ENCODE data around the gene SPNS3. TPM values are rescaled to one million over a fixed set of nuclear protein-coding genes. Genes with fewer than 3 reads are reported as not detected.

The SPNS3 gene
- total and polyA plus RNA-seq, 8 donors = 0.37 to 0.92 (median 0.54) TPM; not detected in 4

DNA sequence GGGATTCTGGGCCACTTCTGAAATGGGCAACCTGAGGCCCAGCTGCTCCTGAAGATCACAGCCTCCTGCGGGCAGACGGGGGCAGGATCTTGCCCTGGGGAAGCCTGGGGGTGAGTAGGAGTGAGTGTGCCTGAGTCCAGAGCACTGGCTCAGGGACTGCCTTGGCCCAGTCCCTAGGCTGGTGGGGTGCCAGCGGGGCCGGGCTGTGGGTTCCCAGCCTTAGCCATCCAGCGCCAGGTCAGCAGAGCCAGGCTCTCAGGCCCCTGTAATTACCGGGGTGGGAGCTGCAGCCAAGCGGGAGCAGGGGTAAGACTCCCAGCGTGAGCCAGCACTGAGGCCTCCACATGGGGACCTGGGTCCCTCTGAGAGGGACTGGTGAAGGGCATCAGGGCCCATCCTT, 73.2 kb downstream of the SPNS3 start:
- TF ChIP-seq, protein P1, sequence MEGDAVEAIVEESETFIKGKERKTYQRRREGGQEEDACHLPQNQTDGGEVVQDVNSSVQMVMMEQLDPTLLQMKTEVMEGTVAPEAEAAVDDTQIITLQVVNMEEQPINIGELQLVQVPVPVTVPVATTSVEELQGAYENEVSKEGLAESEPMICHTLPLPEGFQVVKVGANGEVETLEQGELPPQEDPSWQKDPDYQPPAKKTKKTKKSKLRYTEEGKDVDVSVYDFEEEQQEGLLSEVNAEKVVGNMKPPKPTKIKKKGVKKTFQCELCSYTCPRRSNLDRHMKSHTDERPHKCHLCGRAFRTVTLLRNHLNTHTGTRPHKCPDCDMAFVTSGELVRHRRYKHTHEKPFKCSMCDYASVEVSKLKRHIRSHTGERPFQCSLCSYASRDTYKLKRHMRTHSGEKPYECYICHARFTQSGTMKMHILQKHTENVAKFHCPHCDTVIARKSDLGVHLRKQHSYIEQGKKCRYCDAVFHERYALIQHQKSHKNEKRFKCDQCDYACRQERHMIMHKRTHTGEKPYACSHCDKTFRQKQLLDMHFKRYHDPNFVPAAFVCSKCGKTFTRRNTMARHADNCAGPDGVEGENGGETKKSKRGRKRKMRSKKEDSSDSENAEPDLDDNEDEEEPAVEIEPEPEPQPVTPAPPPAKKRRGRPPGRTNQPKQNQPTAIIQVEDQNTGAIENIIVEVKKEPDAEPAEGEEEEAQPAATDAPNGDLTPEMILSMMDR (IDR thresholded peaks at IDR 0.05) = no peak
- no peak for TF ChIP-seq EP300 (IDR thresholded peaks at IDR 0.05)
- TF ChIP-seq POLR2AphosphoS5 (IDR thresholded peaks at IDR 0.05) = no peak
- TF ChIP-seq POLR2A (IDR thresholded peaks at IDR 0.05) = no peak
- Histone ChIP-seq H3K27ac (peak overlapping the region in 4 of 5 donors; percentile 4 to 90 (median 51)), H3K36me3 (peaks cover 0 to 5% (median 0%) of the 10 kb centered on the region in 4 donors), H3K4me1 (peaks cover 46 to 88% (median 66%) of the 10 kb centered on the region in 4 donors), H3K4me3 (no peak overlapping the region), H3K9me3 (no peaks in the 10 kb centered on the region), H3K27me3 (peaks cover 0 to 27% (median 0%) of the 10 kb centered on the region in 3 donors)
- DNase-seq = no peak
- WGBS, 5 donors = 20 to 79% (median 75%) methylated on average over 1 to 8 of the region's 8 CpGs
- intact Hi-C loops (cut with DNase I; ENCODE audit: low total_unique reads) = no loop called here

DNA sequence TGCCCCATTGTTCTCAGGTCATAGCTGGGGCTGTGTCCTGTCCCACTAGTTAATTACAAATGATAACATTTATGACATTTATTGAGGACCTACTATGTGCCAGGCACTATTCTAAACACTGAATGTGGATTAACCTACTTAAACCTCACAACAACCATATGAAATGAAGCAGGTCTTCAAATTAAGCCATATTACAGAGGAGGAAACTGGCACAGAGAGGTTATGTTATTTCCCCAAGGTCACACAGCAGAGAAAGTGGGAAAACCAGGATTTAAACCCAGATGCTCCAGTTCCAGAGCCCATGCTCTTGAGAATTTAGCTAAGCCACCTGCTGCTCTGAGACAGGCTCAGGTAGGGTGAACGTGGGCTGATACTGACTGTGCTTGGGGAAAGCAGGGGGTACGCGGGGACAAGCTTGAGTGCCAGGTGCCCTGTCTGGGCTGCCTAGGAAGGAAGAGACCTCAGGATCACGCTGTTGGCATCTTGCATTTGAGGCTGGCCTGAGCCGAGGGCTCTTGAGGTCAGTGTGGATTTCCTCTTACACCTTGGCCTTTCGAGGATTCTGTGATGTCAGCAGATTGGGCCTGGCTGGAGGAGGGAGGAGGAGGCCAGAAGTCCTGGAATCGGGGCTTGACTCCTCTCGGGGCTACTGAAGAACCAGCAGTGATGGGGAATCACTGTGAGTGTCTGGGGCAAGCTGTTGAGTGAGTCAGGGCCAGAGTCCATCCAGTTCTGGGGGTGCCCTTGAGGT, 73.8 kb downstream of the SPNS3 start:
- Histone ChIP-seq H3K4me1 (peaks cover 51 to 94% (median 71%) of the 10 kb centered on the region in 4 donors), H3K36me3 (peaks cover 0 to 5% (median 0%) of the 10 kb centered on the region in 4 donors), H3K27me3 (peaks cover 0 to 21% (median 0%) of the 10 kb centered on the region in 3 donors), H3K4me3 (no peak overlapping the region), H3K9me3 (no peaks in the 10 kb centered on the region), H3K27ac (peak overlapping the region in 4 of 5 donors; percentile 62 to 90 (median 68))
- intact Hi-C loops (cut with DNase I; ENCODE audit: low total_unique reads) = no loop called here
- TF ChIP-seq EP300 (IDR thresholded peaks at IDR 0.05) = no peak
- TF ChIP-seq POLR2A (IDR thresholded peaks at IDR 0.05) = no peak
- TF ChIP-seq, protein P1 (IDR thresholded peaks at IDR 0.05) = no peak
- TF ChIP-seq POLR2AphosphoS5 (IDR thresholded peaks at IDR 0.05) = no peak
- DNase-seq = no peak
- 60 to 83% (median 79%) methylated on average over 8 of the region's 8 CpGs for WGBS, 5 donors

DNA sequence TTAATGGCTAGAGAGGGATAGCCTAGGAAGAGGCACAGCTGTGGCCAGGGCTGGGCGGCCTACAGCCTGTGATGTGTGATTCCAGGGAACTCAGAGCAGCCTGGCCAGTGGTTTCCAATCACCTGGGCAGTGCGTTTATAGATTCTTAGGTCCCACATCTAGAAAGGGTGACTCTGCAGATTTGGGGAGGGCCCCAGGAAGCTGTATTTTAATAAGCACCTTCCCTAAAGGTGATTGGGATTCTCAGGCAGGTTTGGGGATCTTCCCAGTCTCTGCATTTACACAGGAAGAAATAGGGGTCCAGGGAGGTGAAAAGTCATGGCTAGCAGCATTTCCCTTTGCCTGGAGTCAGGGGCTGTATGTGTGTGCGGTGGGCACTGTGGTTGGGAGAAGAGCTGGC, 74.5 kb downstream of the SPNS3 start:
- Histone ChIP-seq H3K27ac (peak overlapping the region in 4 of 5 donors; percentile 62 to 90 (median 68)), H3K27me3 (peaks cover 0 to 14% (median 0%) of the 10 kb centered on the region in 3 donors), H3K4me1 (peaks cover 54 to 95% (median 76%) of the 10 kb centered on the region in 4 donors), H3K9me3 (no peaks in the 10 kb centered on the region), H3K36me3 (no peaks in the 10 kb centered on the region), H3K4me3 (no peak overlapping the region)
- no peak for DNase-seq
- TF ChIP-seq EP300 (IDR thresholded peaks at IDR 0.05) = no peak
- no peak for TF ChIP-seq POLR2A (IDR thresholded peaks at IDR 0.05)
- TF ChIP-seq, protein P1 (IDR thresholded peaks at IDR 0.05) = no peak
- no peak for TF ChIP-seq POLR2AphosphoS5 (IDR thresholded peaks at IDR 0.05)
- intact Hi-C loops (cut with DNase I; ENCODE audit: low total_unique reads) = no loop called here
- 77 to 91% (median 87%) methylated on average over 1 to 3 of the region's 3 CpGs for WGBS, 5 donors

DNA sequence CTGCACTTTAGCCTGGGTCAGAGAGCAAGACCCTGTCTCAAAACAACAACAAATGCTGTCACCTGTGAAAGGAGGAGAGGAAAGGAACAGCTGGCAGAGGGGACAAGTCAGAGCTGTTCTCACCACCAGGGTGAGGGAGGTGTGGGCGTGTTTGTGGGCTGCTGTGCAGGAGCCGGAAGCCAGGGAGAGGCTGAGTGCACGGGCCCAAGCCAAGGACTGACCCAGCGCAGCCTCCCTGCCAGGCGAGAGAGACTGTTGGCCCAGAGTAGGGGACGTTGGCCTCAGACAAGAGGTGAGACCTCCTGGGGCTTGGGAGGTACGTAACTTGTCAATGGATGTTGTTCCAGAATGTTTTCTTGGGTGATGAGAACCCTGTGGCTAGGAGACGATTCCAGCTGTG, 75.7 kb downstream of the SPNS3 start:
- Histone ChIP-seq H3K4me1 (peaks cover 59 to 95% (median 77%) of the 10 kb centered on the region in 4 donors), H3K36me3 (no peaks in the 10 kb centered on the region), H3K9me3 (no peaks in the 10 kb centered on the region), H3K4me3 (no peak overlapping the region), H3K27ac (peak overlapping the region; percentile 4 to 90 (median 64)), H3K27me3 (peaks cover 0 to 4% (median 0%) of the 10 kb centered on the region in 3 donors)
- no peak for TF ChIP-seq POLR2AphosphoS5 (IDR thresholded peaks at IDR 0.05)
- TF ChIP-seq, protein P1 (IDR thresholded peaks at IDR 0.05) = peak in 3 of 7 experiments; percentile 15 to 18 (median 18)
- 29 to 59% (median 36%) methylated on average over 7 to 8 of the region's 8 CpGs for WGBS, 5 donors
- intact Hi-C loops (cut with DNase I; ENCODE audit: low total_unique reads) = no loop called here
- peak in 1 of 2 donors; percentile 80 for DNase-seq
